Colonic mucosa (tissue), 4 donors: ENCODE data around the gene TLE2. TPM values are rescaled to one million over a fixed set of nuclear protein-coding genes. Genes with fewer than 3 reads are reported as not detected.

ENCODE experiments used
- DNase-seq: peaks from one replicate; pipeline ENCODE4 v3.0.0-alpha.2; 2020
- H3K27ac ChIP-seq: fragments of 200-600 bp; one replicate; pipeline ENCODE4 v1.8.0; 2021
- H3K27me3 ChIP-seq: fragments of 200-600 bp; one replicate; pipeline ENCODE4 v1.8.0; 2021
- H3K36me3 ChIP-seq: fragments of 200-600 bp; one replicate; pipeline ENCODE4 v1.8.0; 2021
- H3K4me1 ChIP-seq: fragments of 200-600 bp; one replicate; pipeline ENCODE4 v1.8.0; 2021; ENCODE audit warnings: mild to moderate bottlenecking
- H3K4me3 ChIP-seq: fragments of 200-600 bp; one replicate; pipeline ENCODE4 v1.8.0; 2021
- H3K9ac ChIP-seq, 2 donors: one replicate each; pipeline ENCODE4 v1.7.0; 2013; ENCODE audit warnings: control low read depth in 2 of 2, low read depth in 2 of 2, low read length in 2 of 2
- H3K9me3 ChIP-seq: fragments of 200-600 bp; one replicate; pipeline ENCODE4 v1.8.0; 2021
- CTCF ChIP-seq: fragments of 200-600 bp; IDR thresholded peaks from one replicate; pipeline ENCODE4 v1.8.0; 2022; ENCODE audit warnings: antibody characterized with exemption, mild to moderate bottlenecking
- intact Hi-C: fragments of 100-400 bp; cut with DNase I; formaldehyde crosslinking; loops from one replicate; pipeline ENCODE4 v1.14.1; 2022
- total RNA-seq, 2 donors: library from RNA; stranded (reverse); fragmentation: NEBNext Ultra II Directional in 1 of 2; extraction: Animal tissue kit (Norgen Biotek cat#: 25700) in 1 of 2; gene quantifications; one replicate each; pipeline ENCODE4 v1.2.1, GENCODE V29; 2021
- donor health status: healthy.
- donor health status: DM: no; HTN: no; CAD: no.
- donor health status: DM: no; HTN: no; CAD: no.

Gene TLE2
- 10 to 100 TPM; 42.8 to 52.4 TPM for total RNA-seq

- Histone ChIP-seq H3K27ac (no peak within 1 kb of the TSS), H3K4me3 (peak within 1 kb of the TSS; percentile 52), H3K9ac (peak within 1 kb of the TSS; percentile 78 to 79), H3K36me3 (no peaks in the 10 kb centered on the region), H3K4me1 (peaks cover 4% of the 10 kb centered on the region), H3K9me3 (no peaks in the 10 kb centered on the region), H3K27me3 (no peaks in the 10 kb centered on the region)
- intact Hi-C loops: loop anchor here (5.0 kb wide), 1 partner anchor 73 kb away; no protein-coding TSS in a partner anchor
- DNase-seq: no peak
- no peak for TF ChIP-seq CTCF
These were observed at the start of gene TLE2 for GRCh38 chr19:3029065-3029923. TSS of gene TLE2 (minus strand) at chr19:3029280. CDS start at chr19:3028904, 376 bp downstream.

- TF ChIP-seq CTCF: peak; percentile 96
- peak overlapping the region in 1 of 2 donors; percentile 54 for H3K9ac ChIP-seq
- no peaks in the 10 kb centered on the region for H3K27me3 ChIP-seq
- intact Hi-C loops: loop anchor here (5.0 kb wide), 1 partner anchor 86 kb away; no protein-coding TSS in a partner anchor
- no peaks in the 10 kb centered on the region for H3K9me3 ChIP-seq
- no peaks in the 10 kb centered on the region for H3K36me3 ChIP-seq
- H3K4me3 ChIP-seq: no peak overlapping the region
- H3K27ac ChIP-seq: no peak overlapping the region
- DNase-seq: peak; percentile 78
- no peaks in the 10 kb centered on the region for H3K4me1 ChIP-seq
These were observed 46.7 kb upstream of the TLE2 start for GRCh38 chr19:3075605-3076431.

GRCh38 chr19:3073931-3074595, 45.0 kb upstream of the TLE2 start:
- Histone ChIP-seq H3K27me3 (no peaks in the 10 kb centered on the region), H3K9ac (no peak overlapping the region), H3K27ac (no peak overlapping the region), H3K9me3 (no peaks in the 10 kb centered on the region), H3K4me1 (no peaks in the 10 kb centered on the region), H3K4me3 (no peak overlapping the region), H3K36me3 (no peaks in the 10 kb centered on the region)
- no peak for DNase-seq
- intact Hi-C loops: loop anchor here (5.0 kb wide), 1 partner anchor 112 kb away; no protein-coding TSS in a partner anchor
- no peak for TF ChIP-seq CTCF

DNA sequence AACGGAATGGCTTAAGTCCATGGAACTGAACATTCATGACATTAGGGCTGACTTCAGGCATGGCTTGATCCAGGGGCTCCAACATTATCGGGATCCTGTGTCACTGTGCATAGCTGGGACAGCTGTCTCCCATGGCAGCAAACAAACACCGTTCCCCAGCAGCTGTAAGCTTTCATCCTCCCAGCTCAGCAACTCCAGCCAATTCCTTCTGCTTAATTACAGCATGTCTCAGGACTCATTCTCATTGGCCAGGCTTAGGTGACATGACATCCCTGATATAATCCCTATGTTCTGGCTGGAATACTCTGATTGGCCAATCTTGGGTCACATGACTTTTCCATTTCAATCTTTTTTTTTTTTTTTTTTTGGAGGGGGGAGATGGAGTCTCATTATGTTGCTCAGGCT, 44.1 kb upstream of the TLE2 start:
- H3K4me3 ChIP-seq: no peak overlapping the region
- intact Hi-C loops: loop anchor here (5.0 kb wide), 1 partner anchor 111 kb away; no protein-coding TSS in a partner anchor
- H3K9ac ChIP-seq: no peak overlapping the region
- no peaks in the 10 kb centered on the region for H3K9me3 ChIP-seq
- no peak for TF ChIP-seq CTCF
- DNase-seq: peak; percentile 50
- H3K27me3 ChIP-seq: no peaks in the 10 kb centered on the region
- H3K36me3 ChIP-seq: no peaks in the 10 kb centered on the region
- H3K27ac ChIP-seq: no peak overlapping the region
- no peaks in the 10 kb centered on the region for H3K4me1 ChIP-seq

GRCh38 chr19:3071768-3072167, 42.7 kb upstream of the TLE2 start:
- intact Hi-C loops: loop anchor here (5.0 kb wide), 1 partner anchor 109 kb away; no protein-coding TSS in a partner anchor
- no peak for TF ChIP-seq CTCF
- H3K36me3 ChIP-seq: no peaks in the 10 kb centered on the region
- DNase-seq: no peak
- no peak overlapping the region for H3K4me3 ChIP-seq
- no peaks in the 10 kb centered on the region for H3K27me3 ChIP-seq
- no peak overlapping the region for H3K9ac ChIP-seq
- no peaks in the 10 kb centered on the region for H3K4me1 ChIP-seq
- H3K27ac ChIP-seq: no peak overlapping the region
- H3K9me3 ChIP-seq: no peaks in the 10 kb centered on the region
